Measurements from ENCODE around the gene TRDN. TPM values are rescaled to one million over a fixed set of nuclear protein-coding genes. Genes with fewer than 3 reads are reported as not detected.
A peak's percentile ranks its signal among the peaks of the same experiment; 100 is the strongest.

Gene TRDN
- total RNA-seq, 1 donor from 2014 or later: not detected

GRCh38 chr6:123402052-123402451, 234.7 kb downstream of the TRDN start:
- H3K4me3 ChIP-seq (ENCODE audit: low read depth, low read length): no peak overlapping the region
- no peak for DNase-seq (ENCODE audit: low read depth)
- TF ChIP-seq, protein P1, sequence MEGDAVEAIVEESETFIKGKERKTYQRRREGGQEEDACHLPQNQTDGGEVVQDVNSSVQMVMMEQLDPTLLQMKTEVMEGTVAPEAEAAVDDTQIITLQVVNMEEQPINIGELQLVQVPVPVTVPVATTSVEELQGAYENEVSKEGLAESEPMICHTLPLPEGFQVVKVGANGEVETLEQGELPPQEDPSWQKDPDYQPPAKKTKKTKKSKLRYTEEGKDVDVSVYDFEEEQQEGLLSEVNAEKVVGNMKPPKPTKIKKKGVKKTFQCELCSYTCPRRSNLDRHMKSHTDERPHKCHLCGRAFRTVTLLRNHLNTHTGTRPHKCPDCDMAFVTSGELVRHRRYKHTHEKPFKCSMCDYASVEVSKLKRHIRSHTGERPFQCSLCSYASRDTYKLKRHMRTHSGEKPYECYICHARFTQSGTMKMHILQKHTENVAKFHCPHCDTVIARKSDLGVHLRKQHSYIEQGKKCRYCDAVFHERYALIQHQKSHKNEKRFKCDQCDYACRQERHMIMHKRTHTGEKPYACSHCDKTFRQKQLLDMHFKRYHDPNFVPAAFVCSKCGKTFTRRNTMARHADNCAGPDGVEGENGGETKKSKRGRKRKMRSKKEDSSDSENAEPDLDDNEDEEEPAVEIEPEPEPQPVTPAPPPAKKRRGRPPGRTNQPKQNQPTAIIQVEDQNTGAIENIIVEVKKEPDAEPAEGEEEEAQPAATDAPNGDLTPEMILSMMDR (IDR thresholded peaks at IDR 0.05; ENCODE audit: insufficient read depth, low read length, poor library complexity, severe bottlenecking): no peak
- no peaks in the 10 kb centered on the region for H3K36me3 ChIP-seq (ENCODE audit: control insufficient read depth, insufficient read depth, low read length)
- H3K27me3 ChIP-seq (ENCODE audit: control insufficient read depth, insufficient read depth, low read length): no peaks in the 10 kb centered on the region

GRCh38 chr6:123398072-123398471, 238.7 kb downstream of the TRDN start:
- H3K27me3 ChIP-seq (ENCODE audit: control insufficient read depth, insufficient read depth, low read length): no peaks in the 10 kb centered on the region
- TF ChIP-seq, protein P1 (IDR thresholded peaks at IDR 0.05; ENCODE audit: insufficient read depth, low read length, poor library complexity, severe bottlenecking): no peak
- no peak for DNase-seq (ENCODE audit: low read depth)
- H3K4me3 ChIP-seq (ENCODE audit: low read depth, low read length): no peak overlapping the region
- no peaks in the 10 kb centered on the region for H3K36me3 ChIP-seq (ENCODE audit: control insufficient read depth, insufficient read depth, low read length)

- H3K36me3 ChIP-seq (ENCODE audit: control insufficient read depth, insufficient read depth, low read length): no peaks in the 10 kb centered on the region
- no peaks in the 10 kb centered on the region for H3K27me3 ChIP-seq (ENCODE audit: control insufficient read depth, insufficient read depth, low read length)
- TF ChIP-seq, protein P1 (IDR thresholded peaks at IDR 0.05; ENCODE audit: insufficient read depth, low read length, poor library complexity, severe bottlenecking): peak; percentile 26
- H3K4me3 ChIP-seq (ENCODE audit: low read depth, low read length): no peak overlapping the region
- no peak for DNase-seq (ENCODE audit: low read depth)
Measured at GRCh38 chr6:123393331-123393730, 243.4 kb downstream of the TRDN start.

DNA sequence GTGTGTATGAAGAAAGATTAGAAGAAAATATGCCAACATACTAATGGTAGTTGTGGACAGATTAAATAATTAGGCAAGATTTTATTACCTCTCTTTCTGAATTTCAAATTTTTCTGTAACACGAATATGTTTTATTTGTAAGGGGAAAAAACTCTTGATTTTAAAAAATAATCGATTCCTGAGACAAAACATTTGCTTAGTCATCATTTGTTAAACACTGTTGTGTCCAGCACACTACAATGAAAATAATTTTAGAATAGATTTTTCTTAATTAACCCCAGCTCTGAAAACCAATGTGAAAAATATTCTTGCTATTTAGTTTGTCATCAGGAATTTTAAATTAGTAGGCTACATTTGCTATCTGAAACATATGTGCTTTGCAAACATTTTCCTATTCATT, 253.0 kb downstream of the TRDN start:
- no peak for DNase-seq (ENCODE audit: low read depth)
- Histone ChIP-seq H3K36me3 (ENCODE audit: control insufficient read depth, insufficient read depth, low read length) (no peaks in the 10 kb centered on the region), H3K27me3 (ENCODE audit: control insufficient read depth, insufficient read depth, low read length) (no peaks in the 10 kb centered on the region), H3K4me3 (ENCODE audit: low read depth, low read length) (no peak overlapping the region)
- TF ChIP-seq, protein P1 (IDR thresholded peaks at IDR 0.05; ENCODE audit: insufficient read depth, low read length, poor library complexity, severe bottlenecking): no peak

DNA sequence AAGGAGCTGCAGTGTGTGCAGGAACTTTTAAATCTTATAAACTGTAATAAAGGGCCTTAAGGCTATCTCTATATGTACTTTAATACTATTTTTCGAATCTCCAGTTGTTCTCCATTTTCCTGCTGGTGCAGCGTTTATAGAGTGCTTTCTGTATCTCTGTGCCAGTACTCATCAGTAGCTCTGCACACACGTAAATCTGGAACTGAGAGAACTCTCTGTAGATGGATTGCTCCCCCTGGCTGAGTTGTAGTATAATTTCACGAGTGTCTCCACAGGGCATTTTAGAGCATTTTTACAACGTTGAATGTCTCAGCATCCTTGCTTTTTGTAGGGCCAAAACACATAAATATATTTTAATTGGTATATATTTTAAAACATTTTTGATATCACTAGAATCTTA, 256.5 kb downstream of the TRDN start:
- no peak for DNase-seq (ENCODE audit: low read depth)
- no peaks in the 10 kb centered on the region for H3K36me3 ChIP-seq (ENCODE audit: control insufficient read depth, insufficient read depth, low read length)
- TF ChIP-seq, protein P1 (IDR thresholded peaks at IDR 0.05; ENCODE audit: insufficient read depth, low read length, poor library complexity, severe bottlenecking): peak; percentile 44
- H3K27me3 ChIP-seq (ENCODE audit: control insufficient read depth, insufficient read depth, low read length): no peaks in the 10 kb centered on the region
- H3K4me3 ChIP-seq (ENCODE audit: low read depth, low read length): no peak overlapping the region

- Histone ChIP-seq H3K36me3 (ENCODE audit: control insufficient read depth, insufficient read depth, low read length) (no peaks in the 10 kb centered on the region), H3K4me3 (ENCODE audit: low read depth, low read length) (no peak overlapping the region), H3K27me3 (ENCODE audit: control insufficient read depth, insufficient read depth, low read length) (no peaks in the 10 kb centered on the region)
- TF ChIP-seq, protein P1 (IDR thresholded peaks at IDR 0.05; ENCODE audit: insufficient read depth, low read length, poor library complexity, severe bottlenecking): no peak
- DNase-seq (ENCODE audit: low read depth): no peak
Measured at GRCh38 chr6:123372737-123373136, 264.0 kb downstream of the TRDN start.
